ENCODE results near the gene GARIN3. TPM values are rescaled to one million over a fixed set of nuclear protein-coding genes. Genes with fewer than 3 reads are reported as not detected.

The GARIN3 gene
- total and polyA plus RNA-seq, 2 experiments from 2014 or later, result not detected

DNA sequence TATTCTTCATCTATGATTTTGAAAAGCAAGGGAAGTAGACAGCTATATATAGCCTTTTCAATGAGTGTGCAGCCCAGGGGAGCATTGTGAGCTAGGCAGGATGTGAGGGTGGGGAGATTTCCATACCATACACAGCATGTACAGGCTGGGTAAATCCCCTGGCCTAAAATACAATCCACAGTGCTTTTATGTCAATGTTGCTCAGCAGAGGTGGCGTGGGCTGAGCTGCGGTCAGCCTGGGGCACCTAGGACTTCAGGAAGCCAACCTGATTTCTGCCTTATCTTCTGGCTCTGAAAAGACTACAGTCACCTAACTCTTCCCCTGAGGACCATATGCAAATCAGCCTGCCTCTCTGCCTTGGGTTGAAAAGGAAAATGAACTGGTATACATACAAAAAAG lies 6.3 kb upstream of the GARIN3 start:
- Histone ChIP-seq H3K4me1 (ENCODE audit: low read depth) (no peaks in the 10 kb centered on the region), H3K27me3 (no peaks in the 10 kb centered on the region), H3K36me3 (no peaks in the 10 kb centered on the region), H3K9me3 (ENCODE audit: low read depth) (no peaks in the 10 kb centered on the region), H3K27ac (no peak overlapping the region), H3K4me3 (no peak overlapping the region)
- TF ChIP-seq CTCF (IDR thresholded peaks at IDR 0.05; ENCODE audit: low read depth, low read length), result no peak
- no peak for DNase-seq (ENCODE audit: low read depth in 1 of 2, low spot score in 1 of 2)

GRCh38 chr5:157168286-157168685 lies 2.2 kb upstream of the GARIN3 start:
- Histone ChIP-seq H3K27ac (no peak overlapping the region), H3K27me3 (no peaks in the 10 kb centered on the region), H3K36me3 (no peaks in the 10 kb centered on the region), H3K9me3 (ENCODE audit: low read depth) (no peaks in the 10 kb centered on the region), H3K4me1 (ENCODE audit: low read depth) (no peaks in the 10 kb centered on the region), H3K4me3 (no peak overlapping the region)
- TF ChIP-seq CTCF (IDR thresholded peaks at IDR 0.05; ENCODE audit: low read depth, low read length), result no peak
- no peak for DNase-seq (ENCODE audit: low read depth in 1 of 2, low spot score in 1 of 2)

GRCh38 chr5:157167214-157167621 lies 1.2 kb upstream of the GARIN3 start:
- TF ChIP-seq CTCF (IDR thresholded peaks at IDR 0.05; ENCODE audit: low read depth, low read length), result no peak
- H3K27me3 ChIP-seq, result no peaks in the 10 kb centered on the region
- no peaks in the 10 kb centered on the region for H3K4me1 ChIP-seq (ENCODE audit: low read depth)
- no peaks in the 10 kb centered on the region for H3K9me3 ChIP-seq (ENCODE audit: low read depth)
- peak in 1 of 2 donors; percentile 5 for DNase-seq (ENCODE audit: low read depth in 1 of 2, low spot score in 1 of 2)
- no peak overlapping the region for H3K4me3 ChIP-seq
- no peaks in the 10 kb centered on the region for H3K36me3 ChIP-seq
- H3K27ac ChIP-seq, result no peak overlapping the region

DNA sequence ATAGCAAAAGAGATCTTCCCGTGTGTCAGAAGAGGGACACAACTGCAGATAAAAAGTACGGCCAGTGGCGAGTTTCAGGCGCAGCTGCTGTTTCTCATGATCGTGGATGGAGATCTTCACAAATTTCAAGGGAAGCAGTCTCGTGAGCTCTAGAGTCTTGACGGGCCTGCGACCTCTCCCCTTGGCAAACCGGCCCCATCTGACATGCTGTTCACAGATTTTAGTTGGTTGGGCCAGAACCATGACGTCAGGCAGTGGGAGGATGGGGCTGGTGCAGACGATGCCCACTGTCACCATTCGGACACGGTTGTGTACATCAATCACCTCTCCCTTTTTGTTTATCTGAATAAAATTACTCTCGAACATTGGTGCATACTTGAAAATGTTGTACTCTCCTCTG lies 396 bp downstream of the GARIN3 start:
- H3K36me3 ChIP-seq, result no peaks in the 10 kb centered on the region
- no peak overlapping the region for H3K27ac ChIP-seq
- H3K9me3 ChIP-seq (ENCODE audit: low read depth), result no peaks in the 10 kb centered on the region
- H3K4me1 ChIP-seq (ENCODE audit: low read depth), result no peaks in the 10 kb centered on the region
- no peak for TF ChIP-seq CTCF (IDR thresholded peaks at IDR 0.05; ENCODE audit: low read depth, low read length)
- H3K27me3 ChIP-seq, result no peaks in the 10 kb centered on the region
- no peak overlapping the region for H3K4me3 ChIP-seq
- DNase-seq (ENCODE audit: low read depth in 1 of 2, low spot score in 1 of 2), result no peak

DNA sequence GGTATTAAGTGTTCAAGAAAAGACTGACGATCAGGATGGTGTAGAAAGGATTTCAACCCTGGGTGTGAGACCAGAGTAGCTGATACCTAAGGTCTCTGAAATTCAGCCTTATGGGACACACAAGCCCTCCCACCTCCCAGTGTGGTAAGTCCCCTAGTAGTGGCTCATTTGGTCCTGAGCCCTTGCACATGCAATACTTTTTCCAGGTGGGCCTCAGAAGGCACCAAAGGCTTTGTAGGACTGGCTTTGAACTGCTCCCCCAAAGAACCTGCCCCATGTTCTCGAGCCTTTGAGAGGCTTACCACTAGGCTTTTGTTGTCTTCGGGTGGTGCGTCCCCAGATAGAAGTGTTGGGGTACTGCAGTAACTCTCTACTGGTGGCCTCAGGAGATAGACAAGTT lies 803 bp downstream of the GARIN3 start:
- no peak for TF ChIP-seq CTCF (IDR thresholded peaks at IDR 0.05; ENCODE audit: low read depth, low read length)
- Histone ChIP-seq H3K27ac (no peak overlapping the region), H3K27me3 (no peaks in the 10 kb centered on the region), H3K4me3 (no peak overlapping the region), H3K9me3 (ENCODE audit: low read depth) (no peaks in the 10 kb centered on the region), H3K4me1 (ENCODE audit: low read depth) (no peaks in the 10 kb centered on the region), H3K36me3 (no peaks in the 10 kb centered on the region)
- DNase-seq (ENCODE audit: low read depth in 1 of 2, low spot score in 1 of 2), result no peak

- Histone ChIP-seq H3K36me3 (no peaks in the 10 kb centered on the region), H3K4me3 (no peak overlapping the region)
Measured at GRCh38 chr5:157164521-157164920, 1.5 kb downstream of the GARIN3 start.

More at GRCh38 chr5:157164521-157164920, 1.5 kb downstream of the GARIN3 start:
- no peaks in the 10 kb centered on the region for H3K4me1 ChIP-seq (ENCODE audit: low read depth)
- H3K9me3 ChIP-seq (ENCODE audit: low read depth), result no peaks in the 10 kb centered on the region
- DNase-seq (ENCODE audit: low read depth in 1 of 2, low spot score in 1 of 2), result no peak
- no peak overlapping the region for H3K27ac ChIP-seq
- no peak for TF ChIP-seq CTCF (IDR thresholded peaks at IDR 0.05; ENCODE audit: low read depth, low read length)
- H3K27me3 ChIP-seq, result no peaks in the 10 kb centered on the region
